Measurements from ENCODE around the gene LRRC1.

Gene LRRC1

GRCh38 chr6:53888931-53889330 is 94.1 kb downstream of the LRRC1 start:
- DNase-seq (ENCODE audit: low read depth), result no peak

GRCh38 chr6:53889365-53889764 is 94.6 kb downstream of the LRRC1 start:
- DNase-seq (ENCODE audit: low read depth), result no peak

- DNase-seq (ENCODE audit: low read depth), result no peak
Observed at GRCh38 chr6:53892707-53893106, 97.9 kb downstream of the LRRC1 start.

- no peak for DNase-seq (ENCODE audit: low read depth)
Observed at GRCh38 chr6:53894091-53894490, 99.3 kb downstream of the LRRC1 start.

GRCh38 chr6:53896196-53896595 is 101.4 kb downstream of the LRRC1 start:
- DNase-seq (ENCODE audit: low read depth), result no peak

GRCh38 chr6:53898026-53898795 is 103.4 kb downstream of the LRRC1 start:
- DNase-seq (ENCODE audit: low read depth), result no peak

GRCh38 chr6:53899512-53899911 is 104.7 kb downstream of the LRRC1 start:
- DNase-seq (ENCODE audit: low read depth), result no peak

- DNase-seq (ENCODE audit: low read depth), result no peak
Observed at GRCh38 chr6:53903357-53903756, 108.6 kb downstream of the LRRC1 start.

- DNase-seq (ENCODE audit: low read depth), result no peak
Observed at GRCh38 chr6:53906103-53906502, 111.3 kb downstream of the LRRC1 start.

GRCh38 chr6:53906842-53907241 is 112.0 kb downstream of the LRRC1 start:
- no peak for DNase-seq (ENCODE audit: low read depth)

GRCh38 chr6:53910834-53911233 is 116.0 kb downstream of the LRRC1 start:
- no peak for DNase-seq (ENCODE audit: low read depth)

GRCh38 chr6:53912661-53913060 is 117.9 kb downstream of the LRRC1 start:
- DNase-seq (ENCODE audit: low read depth), result no peak

- DNase-seq (ENCODE audit: low read depth), result no peak
Observed at GRCh38 chr6:53913286-53913685, 118.5 kb downstream of the LRRC1 start.

GRCh38 chr6:53915026-53915691 is 120.4 kb downstream of the LRRC1 start:
- DNase-seq (ENCODE audit: low read depth), result no peak

- DNase-seq (ENCODE audit: low read depth), result no peak
Observed at GRCh38 chr6:53916804-53917463, 122.1 kb downstream of the LRRC1 start.

- DNase-seq (ENCODE audit: low read depth), result no peak
Observed at GRCh38 chr6:53917464-53917842, 122.6 kb downstream of the LRRC1 start.

GRCh38 chr6:53918854-53919510 is 124.2 kb downstream of the LRRC1 start:
- no peak for DNase-seq (ENCODE audit: low read depth)

- DNase-seq (ENCODE audit: low read depth), result no peak
Observed at GRCh38 chr6:53919881-53920360, 125.1 kb downstream of the LRRC1 start.

- no peak for DNase-seq (ENCODE audit: low read depth)
Observed at GRCh38 chr6:53920881-53921280, 126.1 kb downstream of the LRRC1 start.

GRCh38 chr6:53921639-53922038 is 126.8 kb downstream of the LRRC1 start:
- DNase-seq (ENCODE audit: low read depth), result no peak

GRCh38 chr6:53922539-53922981 is 127.8 kb downstream of the LRRC1 start:
- no peak for DNase-seq (ENCODE audit: low read depth)

- DNase-seq (ENCODE audit: low read depth), result no peak
Observed at GRCh38 chr6:53924277-53924676, 129.5 kb downstream of the LRRC1 start.

Measured in activated T-helper 1 cell treated with Interleukin-2 at 50 U/mL for 16 hours (primary cell).